Measurements from ENCODE around the gene POU2F1.

GRCh38 chr1:167248707-167249642 is 28.3 kb downstream of the POU2F1 start:
- TF ChIP-seq CTCF (IDR thresholded peaks at IDR 0.05) (no peak), POLR2A (IDR thresholded peaks at IDR 0.05) (no peak)
